Neural progenitor cell (in vitro differentiated cells): ENCODE results near the gene PAPPA2.

ENCODE experiments used
- EZH2 ChIP-seq: fragments of 200-600 bp; sonication (generic); IDR thresholded peaks from 2 replicates; pipeline ENCODE4 v1.6.1; 2017; ENCODE audit warnings: antibody characterized with exemption, mild to moderate bottlenecking, moderate library complexity
- EZH2phosphoT487 ChIP-seq: fragments of 200-600 bp; sonication (generic); IDR thresholded peaks from 2 replicates; pipeline ENCODE4 v1.6.1; 2017; ENCODE audit warnings: antibody characterized with exemption
- TF ChIP-seq, protein P1 (sequence below): fragments of 200-600 bp; sonication (generic); IDR thresholded peaks from 2 replicates; pipeline ENCODE4 v1.5.1; 2017; ENCODE audit warnings: antibody characterized with exemption, mild to moderate bottlenecking

- TF ChIP-seq, protein P1, sequence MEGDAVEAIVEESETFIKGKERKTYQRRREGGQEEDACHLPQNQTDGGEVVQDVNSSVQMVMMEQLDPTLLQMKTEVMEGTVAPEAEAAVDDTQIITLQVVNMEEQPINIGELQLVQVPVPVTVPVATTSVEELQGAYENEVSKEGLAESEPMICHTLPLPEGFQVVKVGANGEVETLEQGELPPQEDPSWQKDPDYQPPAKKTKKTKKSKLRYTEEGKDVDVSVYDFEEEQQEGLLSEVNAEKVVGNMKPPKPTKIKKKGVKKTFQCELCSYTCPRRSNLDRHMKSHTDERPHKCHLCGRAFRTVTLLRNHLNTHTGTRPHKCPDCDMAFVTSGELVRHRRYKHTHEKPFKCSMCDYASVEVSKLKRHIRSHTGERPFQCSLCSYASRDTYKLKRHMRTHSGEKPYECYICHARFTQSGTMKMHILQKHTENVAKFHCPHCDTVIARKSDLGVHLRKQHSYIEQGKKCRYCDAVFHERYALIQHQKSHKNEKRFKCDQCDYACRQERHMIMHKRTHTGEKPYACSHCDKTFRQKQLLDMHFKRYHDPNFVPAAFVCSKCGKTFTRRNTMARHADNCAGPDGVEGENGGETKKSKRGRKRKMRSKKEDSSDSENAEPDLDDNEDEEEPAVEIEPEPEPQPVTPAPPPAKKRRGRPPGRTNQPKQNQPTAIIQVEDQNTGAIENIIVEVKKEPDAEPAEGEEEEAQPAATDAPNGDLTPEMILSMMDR, result peak; percentile 71
- no peak for TF ChIP-seq EZH2
- TF ChIP-seq EZH2phosphoT487, result no peak
Measured at GRCh38 chr1:176843352-176844297, 380.6 kb downstream of the PAPPA2 start.
